ENCODE measurements around the gene HINT1.

Gene HINT1

GRCh38 chr5:131165119-131165727 lies at the start of gene HINT1:
Gene HINT1, minus strand, starts transcription at chr5:131165256. Its CDS starts 51 bp downstream, at chr5:131165205.
- Mint-ChIP-seq H3K9me3 (no peaks in the 10 kb centered on the region), H3K27me3 (ENCODE audit: low read depth) (no peaks in the 10 kb centered on the region), H3K27ac (peak within 1 kb of the TSS; percentile 93), H3K4me3 (peak within 1 kb of the TSS; percentile 93), H3K4me1 (ENCODE audit: low read depth) (peaks cover 47% of the 10 kb centered on the region), H3K36me3 (ENCODE audit: low read depth) (peaks cover 30% of the 10 kb centered on the region)

GRCh38 chr5:131214609-131215227 lies 49.7 kb upstream of the HINT1 start:
- no peak overlapping the region for H3K4me3 Mint-ChIP-seq
- peaks cover 44% of the 10 kb centered on the region for H3K4me1 Mint-ChIP-seq (ENCODE audit: low read depth)
- H3K9me3 Mint-ChIP-seq = no peaks in the 10 kb centered on the region
- no peaks in the 10 kb centered on the region for H3K27me3 Mint-ChIP-seq (ENCODE audit: low read depth)
- peaks cover 10% of the 10 kb centered on the region for H3K36me3 Mint-ChIP-seq (ENCODE audit: low read depth)
- H3K27ac Mint-ChIP-seq = no peak overlapping the region

DNA sequence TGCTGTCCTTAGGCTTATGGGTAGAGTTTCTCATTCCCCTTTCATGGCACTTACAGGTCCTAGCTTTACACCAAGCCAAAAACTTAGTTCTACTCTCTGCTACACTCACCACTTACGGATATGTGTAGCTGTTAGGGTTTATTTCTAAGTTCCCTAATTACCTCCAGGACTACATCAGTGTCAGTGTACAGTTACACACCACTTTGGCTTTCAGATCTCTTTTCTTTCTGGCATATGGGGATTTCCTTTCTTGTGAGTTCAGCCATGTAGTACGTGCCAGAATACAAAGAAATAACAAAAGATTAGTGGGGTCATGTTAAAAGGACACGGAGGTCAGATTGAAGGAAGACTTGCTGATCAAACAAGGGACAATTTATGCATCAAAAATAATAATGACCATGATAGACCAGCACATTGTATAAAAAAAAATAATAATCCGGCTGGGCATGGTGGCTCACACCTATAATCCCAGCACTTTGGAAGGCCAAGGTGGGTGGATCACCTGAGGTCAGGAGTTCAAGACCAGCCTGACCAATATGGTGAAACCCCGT lies 47.5 kb upstream of the HINT1 start:
- H3K27ac Mint-ChIP-seq = peak overlapping the region; percentile 74
- H3K9me3 Mint-ChIP-seq = no peaks in the 10 kb centered on the region
- peak overlapping the region; percentile 52 for H3K4me3 Mint-ChIP-seq
- no peaks in the 10 kb centered on the region for H3K27me3 Mint-ChIP-seq (ENCODE audit: low read depth)
- peaks cover 10% of the 10 kb centered on the region for H3K36me3 Mint-ChIP-seq (ENCODE audit: low read depth)
- peaks cover 45% of the 10 kb centered on the region for H3K4me1 Mint-ChIP-seq (ENCODE audit: low read depth)

DNA sequence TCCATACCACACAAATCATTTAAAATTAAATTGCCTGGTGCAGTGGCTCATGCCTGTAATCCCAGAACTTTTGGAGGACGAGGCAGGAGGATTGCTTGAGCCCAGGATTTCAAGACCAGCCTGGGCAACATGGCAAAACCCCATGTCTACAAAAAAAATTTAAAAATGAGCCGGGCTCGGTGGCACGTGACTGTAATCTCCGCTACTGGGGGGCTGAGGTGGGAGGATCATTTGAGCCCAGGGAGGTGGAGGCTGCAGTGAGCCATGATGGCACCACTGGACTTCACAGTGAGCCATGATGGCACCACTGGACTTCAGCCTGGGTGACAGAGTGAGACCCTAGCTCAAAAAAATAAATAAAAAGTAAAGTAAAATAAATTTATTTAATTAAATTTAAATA lies 46.6 kb upstream of the HINT1 start:
- Mint-ChIP-seq H3K27me3 (ENCODE audit: low read depth) (no peaks in the 10 kb centered on the region), H3K9me3 (no peaks in the 10 kb centered on the region), H3K36me3 (ENCODE audit: low read depth) (peaks cover 6% of the 10 kb centered on the region), H3K27ac (peak overlapping the region; percentile 32), H3K4me3 (peak overlapping the region; percentile 18), H3K4me1 (ENCODE audit: low read depth) (peaks cover 48% of the 10 kb centered on the region)

DNA sequence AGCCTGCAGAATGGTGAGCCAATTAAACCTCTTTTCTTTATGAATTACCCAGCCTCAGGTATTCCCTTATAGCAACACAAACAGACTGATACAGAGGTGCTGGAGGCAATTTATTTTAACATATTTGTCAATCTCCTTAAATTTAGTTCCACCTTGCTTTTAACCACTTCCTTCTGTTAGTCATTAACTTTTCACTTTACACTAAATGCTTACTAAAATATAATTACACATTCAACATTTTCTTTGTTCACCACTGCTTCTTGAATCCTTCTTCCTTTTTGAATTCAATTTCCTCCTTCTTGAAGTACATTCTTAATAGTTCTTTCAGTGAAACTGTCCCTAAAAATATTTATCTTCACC lies 45.1 kb upstream of the HINT1 start:
- peak overlapping the region; percentile 95 for H3K27ac Mint-ChIP-seq
- peaks cover 50% of the 10 kb centered on the region for H3K4me1 Mint-ChIP-seq (ENCODE audit: low read depth)
- peaks cover 7% of the 10 kb centered on the region for H3K36me3 Mint-ChIP-seq (ENCODE audit: low read depth)
- H3K27me3 Mint-ChIP-seq (ENCODE audit: low read depth) = no peaks in the 10 kb centered on the region
- H3K9me3 Mint-ChIP-seq = no peaks in the 10 kb centered on the region
- H3K4me3 Mint-ChIP-seq = peak overlapping the region; percentile 80

DNA sequence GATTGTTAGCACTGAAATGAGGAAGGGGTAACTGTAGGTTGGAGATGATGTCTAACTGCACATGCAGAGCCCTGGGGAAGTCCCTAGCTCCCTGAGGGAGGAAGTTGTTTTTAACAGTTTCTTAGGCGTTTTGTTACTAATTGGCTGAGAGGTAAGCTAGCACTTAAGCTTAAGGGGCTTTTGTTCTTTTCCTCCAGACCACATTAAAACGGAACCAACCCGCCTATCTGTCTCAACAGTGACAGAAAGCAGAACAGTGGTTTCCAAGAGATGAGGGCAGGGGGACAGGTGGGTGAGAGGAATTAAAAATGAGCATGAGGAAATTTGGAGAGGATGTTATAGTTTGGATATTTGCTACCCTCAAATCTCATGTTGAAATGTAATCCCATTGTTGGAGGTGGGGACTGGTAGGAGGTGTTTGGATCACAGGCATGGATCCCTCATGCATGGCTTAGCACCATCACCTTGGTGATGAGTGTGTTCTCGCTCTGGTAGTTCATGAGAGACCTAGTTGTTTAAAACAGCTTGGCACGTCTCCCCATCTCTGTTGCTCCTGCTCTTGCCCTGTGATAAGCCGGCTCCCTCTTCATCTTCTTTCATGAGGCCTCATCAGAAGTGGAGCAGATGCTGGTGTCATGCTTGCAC lies 44.6 kb upstream of the HINT1 start:
- peak overlapping the region; percentile 95 for H3K27ac Mint-ChIP-seq
- H3K4me1 Mint-ChIP-seq (ENCODE audit: low read depth) = peaks cover 46% of the 10 kb centered on the region

DNA sequence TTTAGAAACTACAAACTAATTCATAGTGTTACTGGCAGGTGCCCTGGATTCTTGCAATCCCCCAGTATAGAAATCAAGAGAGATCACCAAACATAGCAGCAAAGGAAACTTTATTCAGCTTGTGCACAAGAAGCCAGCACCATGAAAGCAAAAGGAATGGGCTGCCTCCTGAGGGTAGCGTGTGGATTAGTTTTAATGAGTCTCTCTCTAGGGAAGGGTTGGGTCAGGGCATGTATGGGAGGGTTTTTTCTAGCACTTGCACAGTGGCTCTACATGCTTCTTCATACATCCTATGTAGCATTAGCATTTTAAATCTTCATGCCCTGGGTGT lies 44.1 kb upstream of the HINT1 start:
- Mint-ChIP-seq H3K27me3 (ENCODE audit: low read depth) (no peaks in the 10 kb centered on the region), H3K4me3 (peak overlapping the region; percentile 80), H3K27ac (peak overlapping the region; percentile 95), H3K4me1 (ENCODE audit: low read depth) (peaks cover 41% of the 10 kb centered on the region), H3K36me3 (ENCODE audit: low read depth) (peaks cover 9% of the 10 kb centered on the region), H3K9me3 (no peaks in the 10 kb centered on the region)

More for the DNA sequence above, 44.6 kb upstream of the HINT1 start:
- peak overlapping the region; percentile 80 for H3K4me3 Mint-ChIP-seq
- H3K9me3 Mint-ChIP-seq = no peaks in the 10 kb centered on the region
- peaks cover 9% of the 10 kb centered on the region for H3K36me3 Mint-ChIP-seq (ENCODE audit: low read depth)
- H3K27me3 Mint-ChIP-seq (ENCODE audit: low read depth) = no peaks in the 10 kb centered on the region

GRCh38 chr5:131206772-131207171 lies 41.7 kb upstream of the HINT1 start:
- Mint-ChIP-seq H3K4me1 (ENCODE audit: low read depth) (peaks cover 33% of the 10 kb centered on the region), H3K9me3 (no peaks in the 10 kb centered on the region), H3K36me3 (ENCODE audit: low read depth) (peaks cover 5% of the 10 kb centered on the region), H3K27me3 (ENCODE audit: low read depth) (no peaks in the 10 kb centered on the region), H3K4me3 (no peak overlapping the region), H3K27ac (peak overlapping the region; percentile 1)

DNA sequence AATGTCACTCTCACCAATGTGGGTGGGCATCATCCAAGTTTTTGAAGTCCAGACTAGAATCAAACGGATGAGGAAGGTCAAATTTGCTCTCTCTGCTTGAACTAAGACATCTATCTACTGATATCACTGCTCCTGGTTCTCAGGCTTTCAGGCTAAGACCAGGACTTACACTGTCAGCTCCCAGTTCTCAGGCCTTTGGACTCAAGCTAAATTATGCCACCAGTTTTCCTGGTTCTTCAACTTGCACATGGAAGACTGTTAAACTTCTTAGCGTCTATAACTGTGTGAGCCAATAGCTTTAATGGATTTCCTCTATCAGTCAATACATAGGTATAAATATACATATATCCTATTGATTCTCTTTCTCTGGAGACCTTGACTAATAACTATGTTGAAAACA lies 41.0 kb upstream of the HINT1 start:
- Mint-ChIP-seq H3K27me3 (ENCODE audit: low read depth) (no peaks in the 10 kb centered on the region), H3K27ac (no peak overlapping the region), H3K9me3 (no peaks in the 10 kb centered on the region), H3K4me3 (no peak overlapping the region), H3K4me1 (ENCODE audit: low read depth) (peaks cover 33% of the 10 kb centered on the region), H3K36me3 (ENCODE audit: low read depth) (peaks cover 5% of the 10 kb centered on the region)

DNA sequence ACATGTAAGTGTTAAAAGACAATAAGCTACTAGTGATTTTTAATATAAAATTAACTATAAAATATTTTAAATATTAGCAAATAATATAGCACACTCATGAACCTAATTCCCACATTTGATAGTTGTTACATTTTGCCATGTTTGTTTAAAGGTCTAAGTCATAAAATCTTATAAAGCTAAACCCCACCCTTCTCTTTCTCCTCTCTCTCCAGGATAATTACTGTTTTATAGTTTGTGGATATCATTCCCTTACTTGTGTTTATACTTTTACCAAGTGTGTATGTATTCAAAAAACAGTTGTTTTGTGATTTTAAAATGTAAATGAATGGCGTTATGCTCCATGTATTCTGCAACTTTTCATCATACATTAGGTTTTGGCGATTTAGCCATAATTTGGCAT lies 39.9 kb upstream of the HINT1 start:
- Mint-ChIP-seq H3K4me3 (no peak overlapping the region), H3K27me3 (ENCODE audit: low read depth) (no peaks in the 10 kb centered on the region), H3K27ac (no peak overlapping the region)

GRCh38 chr5:131200560-131200959 lies 35.5 kb upstream of the HINT1 start:
- Mint-ChIP-seq H3K27me3 (ENCODE audit: low read depth) (no peaks in the 10 kb centered on the region), H3K36me3 (ENCODE audit: low read depth) (peaks cover 10% of the 10 kb centered on the region), H3K4me1 (ENCODE audit: low read depth) (peaks cover 2% of the 10 kb centered on the region), H3K27ac (no peak overlapping the region), H3K4me3 (no peak overlapping the region), H3K9me3 (no peaks in the 10 kb centered on the region)

More for the DNA sequence above, 39.9 kb upstream of the HINT1 start:
- Mint-ChIP-seq H3K4me1 (ENCODE audit: low read depth) (peaks cover 23% of the 10 kb centered on the region), H3K9me3 (no peaks in the 10 kb centered on the region), H3K36me3 (ENCODE audit: low read depth) (peaks cover 7% of the 10 kb centered on the region)

DNA sequence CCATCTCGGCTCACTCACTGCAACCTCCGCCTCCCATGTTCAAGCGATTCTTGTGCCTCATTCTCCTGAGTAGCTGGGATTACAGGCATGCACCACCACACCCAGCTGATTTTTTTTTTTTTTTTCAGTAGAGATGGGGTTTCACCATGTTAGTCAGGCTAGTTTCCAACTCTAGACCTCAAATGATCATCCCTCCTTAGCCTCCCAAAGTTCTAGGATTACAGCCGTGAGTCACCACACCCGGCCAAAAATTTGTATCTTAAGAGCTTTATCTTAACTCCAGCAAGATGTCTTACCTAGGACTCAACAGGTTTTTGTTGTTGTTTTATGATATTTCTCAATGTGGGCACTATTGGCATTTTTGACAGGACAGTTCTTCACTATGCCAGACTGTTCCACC lies 33.6 kb upstream of the HINT1 start:
- Mint-ChIP-seq H3K27me3 (ENCODE audit: low read depth) (no peaks in the 10 kb centered on the region), H3K4me3 (no peak overlapping the region), H3K4me1 (ENCODE audit: low read depth) (peaks cover 2% of the 10 kb centered on the region), H3K27ac (no peak overlapping the region), H3K9me3 (no peaks in the 10 kb centered on the region), H3K36me3 (ENCODE audit: low read depth) (peaks cover 8% of the 10 kb centered on the region)

- no peak overlapping the region for H3K27ac Mint-ChIP-seq
- no peaks in the 10 kb centered on the region for H3K27me3 Mint-ChIP-seq (ENCODE audit: low read depth)
- no peak overlapping the region for H3K4me3 Mint-ChIP-seq
- H3K9me3 Mint-ChIP-seq = no peaks in the 10 kb centered on the region
- peaks cover 10% of the 10 kb centered on the region for H3K36me3 Mint-ChIP-seq (ENCODE audit: low read depth)
- H3K4me1 Mint-ChIP-seq (ENCODE audit: low read depth) = peaks cover 2% of the 10 kb centered on the region
Measured at GRCh38 chr5:131196331-131196730, 31.3 kb upstream of the HINT1 start.

DNA sequence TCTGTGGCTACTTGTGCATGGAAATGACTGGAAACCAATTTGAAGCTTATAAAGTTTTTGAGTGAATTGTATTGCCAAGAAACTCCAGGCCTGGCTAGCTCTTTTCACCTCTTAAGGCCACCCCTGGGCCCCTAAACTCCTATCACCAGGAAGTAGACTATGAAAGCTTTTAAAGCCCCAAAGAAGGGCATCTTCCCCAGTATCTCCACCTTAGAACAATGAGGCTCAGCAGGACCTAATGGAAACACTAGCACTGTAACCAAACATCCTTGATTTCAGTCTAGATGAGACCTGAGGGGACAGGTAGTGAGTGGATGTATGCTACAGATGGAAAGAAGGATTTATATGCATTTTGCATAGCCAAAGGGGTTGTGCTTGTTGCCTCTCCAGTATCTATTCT lies 30.6 kb upstream of the HINT1 start:
- Mint-ChIP-seq H3K36me3 (ENCODE audit: low read depth) (peaks cover 10% of the 10 kb centered on the region), H3K9me3 (no peaks in the 10 kb centered on the region), H3K27me3 (ENCODE audit: low read depth) (no peaks in the 10 kb centered on the region), H3K4me3 (no peak overlapping the region), H3K27ac (no peak overlapping the region), H3K4me1 (ENCODE audit: low read depth) (peaks cover 2% of the 10 kb centered on the region)

DNA sequence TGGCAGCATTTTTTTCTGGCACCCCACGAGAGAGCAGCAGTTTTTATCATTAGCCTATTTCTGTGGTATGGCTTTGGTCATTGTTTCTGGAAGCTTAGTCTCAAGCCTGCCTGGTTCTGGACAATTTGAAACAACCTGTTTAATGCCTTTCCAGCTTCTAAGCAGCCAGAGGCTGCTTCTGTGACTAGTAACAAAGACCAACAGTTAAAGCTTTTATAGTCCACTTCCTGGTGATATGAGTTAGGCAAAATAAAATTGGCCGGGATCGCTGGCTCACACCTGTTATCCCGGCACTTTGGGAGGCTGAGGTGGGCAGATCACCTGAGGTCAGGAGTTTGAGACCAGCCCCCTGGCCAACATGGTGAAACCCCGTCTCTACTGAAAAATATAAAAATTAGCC lies 29.7 kb upstream of the HINT1 start:
- Mint-ChIP-seq H3K27ac (no peak overlapping the region), H3K9me3 (no peaks in the 10 kb centered on the region), H3K4me3 (no peak overlapping the region), H3K27me3 (ENCODE audit: low read depth) (no peaks in the 10 kb centered on the region), H3K36me3 (ENCODE audit: low read depth) (peaks cover 7% of the 10 kb centered on the region), H3K4me1 (ENCODE audit: low read depth) (peaks cover 2% of the 10 kb centered on the region)
